Measurements from ENCODE around the gene MDP1. TPM values are rescaled to one million over a fixed set of nuclear protein-coding genes. Genes with fewer than 3 reads are reported as not detected.

MDP1 gene
- total RNA-seq, 1 experiment from 2014 or later = 12.6 TPM

DNA sequence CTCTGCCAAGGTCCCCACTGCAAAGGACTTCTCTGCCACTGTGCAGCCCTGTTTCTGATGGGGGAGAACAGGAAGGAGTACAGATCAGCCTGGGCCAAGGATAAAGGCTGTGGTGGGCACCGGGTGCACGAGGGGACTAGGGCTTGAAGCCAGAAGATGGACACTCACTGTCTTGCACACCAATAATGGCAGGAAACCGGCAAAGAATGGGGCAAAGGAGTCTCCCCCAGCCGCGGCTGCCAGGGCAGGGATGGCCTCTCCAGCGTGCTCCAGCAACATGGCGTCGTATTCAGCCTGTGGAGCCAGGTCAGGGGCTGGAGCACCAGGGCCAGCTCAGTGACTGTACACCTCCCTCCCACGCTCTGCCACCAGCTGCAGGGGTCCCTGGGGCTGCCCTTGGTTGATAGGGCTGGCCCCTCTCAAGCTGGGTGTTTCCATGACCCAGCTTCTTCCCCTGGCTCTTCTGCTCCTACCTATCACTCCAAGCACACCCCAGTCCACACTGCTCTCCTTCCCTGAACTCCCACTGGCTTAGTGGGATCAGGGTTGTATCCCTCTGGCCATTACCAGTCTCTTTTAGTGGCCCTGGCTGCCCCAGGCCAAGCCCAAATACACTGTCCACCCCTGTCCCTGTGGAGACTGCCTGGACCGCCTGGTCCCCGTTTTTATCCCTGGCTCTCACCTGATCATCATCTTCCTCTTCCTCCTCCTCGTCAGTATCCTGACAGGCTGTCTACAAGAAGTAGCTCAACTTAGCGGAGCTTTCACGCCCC, 33.6 kb downstream of the MDP1 start (continued):
- TF ChIP-seq ZNF281 (CRISPR knock-in tag; IDR thresholded peaks at IDR 0.05) = no peak
- no peak for TF ChIP-seq GRHL2 (CRISPR knock-in tag; IDR thresholded peaks at IDR 0.05; ENCODE audit: insufficient replicate concordance, severe bottlenecking)
- no peak for TF ChIP-seq GTF2I (CRISPR knock-in tag; conservative IDR thresholded peaks at IDR 0.05)
- no peak for TF ChIP-seq ETV6 (CRISPR knock-in tag; IDR thresholded peaks at IDR 0.05)
- no peak for TF ChIP-seq FOXP1 (CRISPR knock-in tag; IDR thresholded peaks at IDR 0.05; ENCODE audit: borderline replicate concordance)
- no peak for TF ChIP-seq CREM (CRISPR knock-in tag; IDR thresholded peaks at IDR 0.05)
- TF ChIP-seq ZBTB21 (CRISPR knock-in tag; IDR thresholded peaks at IDR 0.05; ENCODE audit: borderline replicate concordance) = no peak
- TF ChIP-seq CREB1 (CRISPR knock-in tag; IDR thresholded peaks at IDR 0.05) = no peak

GRCh38 chr14:24181371-24182077, 34.3 kb downstream of the MDP1 start:
- no peak for DNase-seq (ENCODE audit: low spot score)
- no peak for ATAC-seq
- no peaks in the 10 kb centered on the region for H3K27me3 Mint-ChIP-seq (ENCODE audit: low read depth)
- CTCF ChIA-PET = interaction anchor here (1.1 to 1.3 kb wide), 2 partner anchors 20 to 251 kb away, joined by 3 read pairs; partner anchors contain the start of gene IRF9
- H3K4me3 Mint-ChIP-seq = no peak overlapping the region
- H3K27ac Mint-ChIP-seq = no peak overlapping the region
- TF ChIP-seq STAT6 (CRISPR knock-in tag; conservative IDR thresholded peaks at IDR 0.05; ENCODE audit: low read depth) = no peak
- no peak for TF ChIP-seq FOXK1 (CRISPR knock-in tag; IDR thresholded peaks at IDR 0.05)
- TF ChIP-seq JAZF1 (CRISPR knock-in tag; IDR thresholded peaks at IDR 0.05) = no peak
- no peak for TF ChIP-seq GABPB1 (CRISPR knock-in tag; IDR thresholded peaks at IDR 0.05)
- TF ChIP-seq, protein P1, sequence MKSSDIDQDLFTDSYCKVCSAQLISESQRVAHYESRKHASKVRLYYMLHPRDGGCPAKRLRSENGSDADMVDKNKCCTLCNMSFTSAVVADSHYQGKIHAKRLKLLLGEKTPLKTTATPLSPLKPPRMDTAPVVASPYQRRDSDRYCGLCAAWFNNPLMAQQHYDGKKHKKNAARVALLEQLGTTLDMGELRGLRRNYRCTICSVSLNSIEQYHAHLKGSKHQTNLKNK (CRISPR knock-in tag; IDR thresholded peaks at IDR 0.05) = no peak
- no peak for TF ChIP-seq ZNF138 (CRISPR knock-in tag; conservative IDR thresholded peaks at IDR 0.05)
- no peak for TF ChIP-seq MXD4 (CRISPR knock-in tag; IDR thresholded peaks at IDR 0.05; ENCODE audit: borderline replicate concordance)
- TF ChIP-seq FOXP1 (CRISPR knock-in tag; IDR thresholded peaks at IDR 0.05; ENCODE audit: borderline replicate concordance) = no peak
- peaks cover 47% of the 10 kb centered on the region for H3K36me3 Mint-ChIP-seq
- H3K9me3 Mint-ChIP-seq = no peaks in the 10 kb centered on the region
- H3K4me1 Mint-ChIP-seq = no peaks in the 10 kb centered on the region
- POLR2A ChIA-PET = no interaction called here

Measured in WTC11 (cell line).